OCI-LY1 (cell line): Measurements from ENCODE around the gene GPR180.

Source experiments
- CTCF ChIP-seq: fragments of 200-600 bp; sonication (generic), shearing (Covaris generic); IDR thresholded peaks from 2 replicates; pipeline ENCODE4 v1.5.1; 2017; ENCODE audit warnings: mild to moderate bottlenecking, antibody characterized with exemption, low read length, moderate library complexity, mixed read lengths
- EZH2 ChIP-seq: fragments of 200-600 bp; sonication (generic), shearing (Covaris generic); IDR thresholded peaks from 2 replicates; pipeline ENCODE4 v1.8.0; 2017; ENCODE audit warnings: borderline replicate concordance, mixed run types, mild to moderate bottlenecking, antibody characterized with exemption, low read length, moderate library complexity, mixed read lengths

GRCh38 chr13:94607056-94607455 lies 5.4 kb downstream of the GPR180 start:
- no peak for TF ChIP-seq CTCF
- no peak for TF ChIP-seq EZH2
